Activated T-helper 9 cell treated with anti-CD3 and anti-CD28 coated beads, Interleukin-2, amount 50 U/mL, for 16 hours (primary cell): ENCODE data around the gene GPR84.

Experiments
- DNase-seq: peaks from one replicate; pipeline ENCODE4 v3.0.0-alpha.2; 2020; ENCODE audit warnings: low read depth

GPR84 gene

DNA sequence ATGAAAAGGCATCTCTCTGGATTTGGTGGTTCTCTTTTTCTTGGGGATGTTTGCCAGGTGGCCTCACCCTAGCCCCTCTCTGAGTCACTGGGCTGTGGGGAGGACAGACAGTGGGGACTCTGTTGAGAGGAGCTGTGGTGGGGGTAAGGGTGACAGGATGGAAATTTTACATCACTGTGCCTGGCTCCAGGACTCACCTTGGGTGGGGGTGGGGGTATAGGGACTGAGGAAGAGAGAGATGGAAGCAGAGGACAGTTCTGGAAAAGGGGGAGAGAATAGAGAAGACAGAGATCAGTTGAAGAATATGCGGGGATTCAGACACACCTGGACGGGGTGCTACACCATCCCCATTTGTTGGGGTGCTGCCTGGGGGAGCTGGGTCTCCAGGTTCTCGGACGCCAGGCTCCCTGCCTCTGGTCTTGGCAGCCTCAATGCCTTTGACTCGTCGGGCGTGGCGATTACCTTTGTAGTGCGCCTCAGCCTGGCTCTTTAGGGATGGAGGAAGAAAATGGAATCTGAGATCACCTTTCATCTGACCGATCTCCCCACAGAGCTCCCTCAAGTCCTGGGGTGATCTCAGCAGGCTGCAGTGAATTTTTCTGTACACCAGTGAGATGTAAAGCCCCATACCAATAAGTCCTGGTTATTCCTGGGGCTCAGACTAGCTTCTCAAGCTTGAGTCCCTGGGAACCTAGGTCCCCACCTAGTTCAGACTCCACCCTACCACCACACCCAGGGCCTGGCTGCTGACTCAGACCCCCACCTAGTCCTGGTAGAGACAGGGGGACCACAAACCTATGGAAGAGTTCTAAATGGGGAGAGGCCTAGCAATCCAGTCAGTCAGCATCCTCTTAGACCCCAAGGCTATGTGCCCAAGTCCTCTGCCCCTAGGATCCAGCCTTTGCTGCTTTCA lies 9.6 kb upstream of the GPR84 start:
- DNase-seq, result no peak

DNA sequence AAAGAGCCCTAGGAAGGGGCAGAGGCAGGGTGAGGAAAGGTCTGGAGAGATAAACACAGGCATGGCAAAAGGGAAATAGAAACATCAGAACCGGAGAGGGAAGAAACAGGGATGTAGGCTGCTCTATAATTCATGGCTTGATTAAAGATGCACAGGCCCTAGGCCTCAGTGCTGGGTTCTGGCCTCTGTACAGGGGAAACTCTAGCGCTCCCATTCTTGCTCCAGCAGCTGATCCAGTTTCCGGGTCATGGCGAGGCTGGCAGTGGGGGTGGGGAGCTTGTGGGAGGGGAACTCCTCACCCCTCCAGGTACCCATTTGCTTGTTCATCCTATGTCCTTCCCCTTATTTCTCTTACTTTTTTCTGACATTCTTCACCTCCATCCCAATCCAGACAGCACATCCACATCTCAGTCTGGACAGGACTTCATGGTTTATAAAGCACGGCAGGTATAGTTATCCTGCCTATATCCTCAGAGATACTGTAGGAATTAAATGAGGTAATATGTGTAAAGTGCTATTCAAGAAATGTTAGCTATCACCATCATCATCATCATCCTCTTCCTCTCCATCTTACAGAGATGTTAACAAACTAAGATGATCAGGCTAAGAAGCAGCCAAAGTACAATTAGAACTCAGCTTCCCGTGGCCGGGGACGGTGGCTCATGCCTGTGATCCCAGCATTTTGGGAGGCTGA lies 8.0 kb upstream of the GPR84 start:
- no peak for DNase-seq

DNA sequence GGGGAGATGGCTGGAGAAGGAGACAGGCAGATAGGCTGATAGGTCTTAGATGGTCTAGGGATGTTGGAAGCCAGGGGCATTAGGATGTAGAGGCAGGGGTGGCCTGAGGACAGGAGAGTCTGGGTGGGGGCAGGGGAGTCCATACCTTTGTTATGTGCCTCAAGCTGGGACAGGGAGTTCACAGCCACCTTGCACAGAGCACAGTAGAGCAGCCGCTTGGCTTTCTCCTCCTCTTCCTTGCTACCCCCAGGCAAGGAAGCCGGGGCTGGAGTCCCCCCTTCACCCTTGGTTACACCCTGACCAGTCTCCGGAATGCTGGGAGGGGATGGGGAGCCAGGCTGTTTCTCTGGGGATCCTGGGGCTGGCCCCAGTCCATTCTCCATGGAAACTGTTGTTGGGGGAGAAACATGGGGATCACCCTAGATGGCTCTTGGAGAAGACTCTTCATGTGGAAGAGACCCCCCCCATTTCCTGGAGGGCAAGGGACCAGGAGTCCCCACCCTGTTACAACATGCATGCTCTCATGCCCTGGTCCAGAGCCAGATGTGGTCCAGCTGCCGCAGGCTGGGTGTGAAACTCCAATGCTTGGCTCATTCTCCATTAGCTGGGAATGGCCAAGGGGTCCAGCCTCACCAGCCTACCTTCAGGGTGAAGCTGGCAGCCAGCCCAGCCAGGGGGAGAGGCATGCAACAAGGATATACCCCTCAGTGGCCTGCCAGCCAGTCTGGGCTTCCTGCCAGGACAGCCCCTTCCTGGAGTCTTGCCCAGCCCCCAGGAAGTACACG lies 7.2 kb upstream of the GPR84 start:
- no peak for DNase-seq

DNA sequence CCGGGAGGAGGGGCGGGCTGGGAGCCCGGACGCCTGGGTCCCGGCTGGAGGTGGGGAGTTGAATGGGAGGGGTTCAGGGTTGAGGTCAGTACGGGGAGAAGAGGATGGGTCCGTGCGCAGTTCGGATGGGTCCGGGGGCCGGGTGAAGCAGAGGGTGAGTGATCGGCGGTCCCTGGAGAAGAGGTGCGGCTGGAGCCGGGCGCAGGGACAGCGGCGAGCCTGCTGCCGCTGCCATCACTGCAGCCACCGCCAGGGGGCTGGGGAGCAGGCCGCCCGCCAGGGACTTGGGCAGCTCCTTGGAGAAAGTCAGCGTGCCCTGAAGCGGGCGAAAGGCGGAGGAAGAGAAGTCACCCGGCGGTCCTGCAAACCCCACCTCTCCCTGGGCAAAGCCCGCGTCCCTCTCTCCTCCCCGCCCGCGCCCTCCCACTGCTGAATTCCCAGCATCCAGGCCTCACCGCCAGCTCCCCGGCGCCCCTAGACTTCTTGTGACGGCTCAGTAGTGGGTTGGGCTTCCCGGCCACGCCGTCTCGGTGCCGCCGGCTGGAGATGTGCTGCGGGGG lies 6.0 kb upstream of the GPR84 start:
- DNase-seq, result no peak

DNA sequence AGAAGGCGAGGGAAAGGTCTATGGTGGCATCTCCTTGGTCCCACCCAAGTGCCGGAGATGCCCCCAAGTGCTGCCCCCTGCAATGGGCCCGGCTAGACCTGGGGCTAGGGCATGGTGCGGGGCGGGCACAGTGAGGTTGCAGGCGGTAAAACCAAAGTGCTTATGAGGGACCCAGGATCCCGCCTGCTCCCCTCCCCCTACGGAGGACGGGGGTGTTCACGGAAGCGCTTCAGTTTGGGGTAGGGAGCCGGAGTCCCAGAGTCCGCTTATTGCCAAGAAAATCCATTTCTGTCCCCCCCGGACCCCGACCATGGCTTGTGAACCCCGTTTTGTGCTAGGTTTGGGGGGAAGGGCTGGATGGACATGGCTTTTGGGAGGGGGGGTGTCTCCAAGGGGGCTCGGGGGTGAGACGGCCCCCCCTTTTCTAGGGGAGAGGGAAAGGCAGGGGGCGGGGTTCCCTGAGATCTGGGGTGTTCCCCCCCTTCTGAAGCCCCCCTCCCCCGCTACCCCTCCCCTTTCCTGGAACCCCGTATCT lies 5.4 kb upstream of the GPR84 start:
- no peak for DNase-seq

- DNase-seq, result peak; percentile 80
Measured at GRCh38 chr12:54368709-54369596, 4.7 kb upstream of the GPR84 start.

DNA sequence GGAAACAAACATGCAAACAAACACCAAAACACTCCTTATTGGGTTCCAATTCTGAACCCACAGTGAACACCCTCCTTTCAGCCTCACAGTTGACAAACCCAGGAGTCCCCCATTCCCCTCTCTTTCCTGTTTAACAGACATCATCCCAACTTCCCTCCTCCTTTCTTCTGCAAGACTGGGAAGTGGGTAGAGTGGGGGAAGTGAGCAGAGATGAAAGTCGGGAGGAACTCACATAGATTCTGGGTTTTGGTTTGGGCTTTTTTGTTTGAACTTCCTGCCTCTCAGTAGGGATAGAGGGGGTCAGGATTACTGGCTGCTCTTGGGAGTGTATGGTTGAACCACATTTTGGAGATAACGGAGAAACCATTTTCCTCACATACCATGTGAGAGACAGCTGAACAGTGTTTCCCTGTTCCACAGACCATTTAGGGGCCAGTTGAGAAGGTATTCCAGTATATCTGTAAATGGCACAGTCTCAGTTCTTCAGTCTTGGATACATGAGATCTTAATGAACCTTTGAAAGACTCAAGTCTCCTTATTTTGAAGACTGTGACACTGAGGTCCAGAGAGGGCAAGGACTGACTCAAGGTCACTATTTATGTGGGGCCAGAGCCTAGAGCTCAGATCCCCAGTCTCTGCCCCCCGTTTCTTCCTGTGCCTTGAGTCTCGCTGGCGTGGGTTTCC lies 3.9 kb upstream of the GPR84 start:
- DNase-seq, result no peak

DNA sequence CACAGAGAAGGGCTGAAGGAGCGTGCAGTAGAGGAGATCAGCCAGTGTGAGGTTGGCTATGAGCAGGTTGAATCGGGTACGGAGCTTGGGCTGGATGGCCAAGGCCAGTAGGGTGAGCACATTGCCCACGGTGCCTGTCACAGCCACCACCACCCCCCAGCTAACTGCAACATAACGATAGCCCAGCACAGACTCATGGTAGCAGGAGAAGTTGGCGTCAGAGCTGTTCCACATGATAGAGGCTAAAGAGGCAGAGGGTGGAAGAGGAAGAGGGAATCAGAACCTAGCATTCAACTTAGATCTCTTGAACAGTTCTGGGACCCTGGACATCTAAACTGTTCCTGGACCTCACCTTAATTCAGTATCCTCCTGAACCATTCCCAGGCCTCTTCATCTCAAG lies 668 bp downstream of the GPR84 start:
- no peak for DNase-seq

GRCh38 chr12:54363047-54363446 lies 1.2 kb downstream of the GPR84 start:
- DNase-seq, result no peak

DNA sequence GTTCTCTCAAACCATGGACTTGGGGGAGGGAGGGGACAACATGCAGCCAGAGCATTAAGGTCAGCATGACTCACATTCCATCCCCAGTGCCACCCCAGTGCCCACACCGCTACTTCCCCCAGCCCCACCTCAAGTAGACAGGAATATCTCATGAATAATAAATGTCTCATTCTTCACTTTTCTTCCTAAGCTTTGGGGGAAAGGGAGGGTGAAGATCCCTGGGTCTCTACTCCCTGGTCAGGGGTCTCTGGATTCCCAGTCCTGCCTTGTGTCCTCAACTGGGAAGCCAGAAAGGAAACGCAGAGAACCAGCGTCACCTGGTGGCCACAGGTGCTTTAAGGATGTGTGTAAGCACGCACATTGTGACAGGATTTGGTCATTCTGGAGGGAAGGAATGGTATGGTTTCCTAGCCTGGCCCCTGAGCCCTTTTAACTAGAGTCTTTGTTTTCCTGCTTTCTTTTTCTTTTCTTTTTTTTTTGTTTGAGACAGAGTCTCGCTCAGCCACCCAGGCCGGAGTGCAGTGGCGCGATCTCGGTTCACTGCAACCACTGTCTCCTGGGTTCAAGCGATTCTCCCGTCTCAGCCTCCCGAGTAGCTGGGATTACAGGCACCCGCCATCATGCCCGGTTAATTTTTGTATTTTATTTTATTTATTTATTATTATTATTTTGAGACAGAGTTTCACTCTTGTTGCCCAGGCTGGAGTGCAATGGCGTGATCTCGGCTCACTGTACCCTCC lies 3.4 kb downstream of the GPR84 start:
- DNase-seq, result no peak

- DNase-seq, result no peak
Measured at GRCh38 chr12:54359762-54360351, 4.4 kb downstream of the GPR84 start.

DNA sequence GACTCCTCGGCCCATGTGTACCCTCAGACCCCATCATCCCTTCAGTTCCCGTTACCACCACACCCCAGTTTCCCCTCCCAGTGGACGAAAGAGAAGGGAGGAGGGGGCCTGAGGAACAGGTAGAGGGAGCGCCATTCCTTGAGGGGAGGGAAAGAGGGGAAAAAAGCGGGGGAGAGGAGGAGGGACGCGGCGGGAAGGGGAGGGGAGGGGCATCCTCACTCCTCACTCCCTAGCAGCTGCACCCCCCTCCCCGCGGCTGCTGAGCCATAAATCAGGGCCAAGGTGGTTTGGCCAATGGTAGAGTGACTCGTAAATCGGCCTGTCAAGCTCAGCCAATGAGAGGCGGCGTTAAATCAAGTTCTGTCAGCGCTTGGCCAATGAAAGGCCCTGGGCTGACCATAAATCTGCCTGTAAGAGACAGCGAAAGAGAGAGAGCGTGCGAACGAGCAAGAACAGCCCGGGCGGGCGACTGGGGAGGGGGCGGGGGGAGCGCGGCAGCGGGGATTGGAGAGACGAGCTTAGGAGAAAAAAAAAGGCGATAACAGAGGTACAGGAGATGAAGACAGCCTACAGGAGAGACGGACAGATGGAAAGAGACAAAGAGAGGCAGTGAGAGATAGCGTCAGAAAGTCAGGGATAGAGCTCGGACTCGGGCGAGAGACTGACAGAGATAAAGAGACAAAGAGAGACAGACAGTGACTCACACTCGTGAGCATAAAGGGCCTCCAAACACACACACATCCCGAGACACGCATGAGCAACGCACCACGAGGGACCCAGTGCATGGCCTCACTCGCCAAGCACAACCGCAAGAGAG lies 5.1 kb downstream of the GPR84 start:
- peak; percentile 83 for DNase-seq

- no peak for DNase-seq
Measured at GRCh38 chr12:54358191-54358944, 5.9 kb downstream of the GPR84 start.

DNA sequence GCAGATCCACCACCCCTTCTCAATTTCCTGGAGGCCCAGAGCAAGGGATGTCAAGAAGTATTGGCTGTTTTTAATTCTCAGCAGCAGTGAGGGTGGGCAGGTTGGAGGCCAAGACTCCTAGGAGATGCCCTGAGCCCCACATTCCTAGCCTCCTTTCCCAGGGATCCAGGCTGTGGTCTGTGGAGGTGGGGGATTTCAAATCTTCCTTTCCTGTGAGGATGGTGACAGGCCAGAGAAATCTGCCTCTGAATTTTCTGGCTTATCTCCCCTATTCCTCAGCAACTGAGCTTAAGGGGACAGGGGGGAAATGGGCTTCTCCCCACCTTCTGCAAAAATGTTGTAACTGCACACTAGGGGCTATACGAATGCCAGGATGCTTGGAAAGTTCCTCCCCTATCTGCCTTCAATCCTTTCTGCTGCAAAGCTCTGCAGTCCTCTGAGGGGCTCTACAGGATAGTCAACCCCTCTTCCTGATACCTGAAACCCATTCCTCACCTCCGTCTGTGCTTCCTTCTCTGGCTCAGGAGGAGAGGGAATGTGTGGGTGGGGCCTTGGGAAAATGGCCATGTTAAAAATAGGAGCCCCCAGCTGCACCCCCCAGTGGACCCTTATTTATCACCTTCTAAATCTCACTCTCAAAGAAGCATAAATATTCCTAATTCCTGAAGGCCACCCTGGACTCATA lies 6.6 kb downstream of the GPR84 start:
- DNase-seq, result no peak

- no peak for DNase-seq
Measured at GRCh38 chr12:54356951-54357356, 7.3 kb downstream of the GPR84 start.

- no peak for DNase-seq
Measured at GRCh38 chr12:54356228-54356627, 8.1 kb downstream of the GPR84 start.
